Hepatocyte (in vitro differentiated cells): ENCODE data around the gene ANO9.
"Not testable (repeated sequence)": the region's sequence is repeated elsewhere in the genome, so short reads cannot be mapped to it uniquely, and the experiment has no call there.

ENCODE experiments used
- CTCF ChIP-seq: fragments of 200-600 bp; sonication (generic); IDR thresholded peaks from 2 replicates; pipeline ENCODE4 v1.5.1; 2016; ENCODE audit warnings: antibody characterized with exemption, mild to moderate bottlenecking; ENCODE audit not compliant: poor library complexity
- EZH2phosphoT487 ChIP-seq: fragments of 200-600 bp; sonication (generic); IDR thresholded peaks from one replicate; pipeline ENCODE4 v1.6.1; 2018; ENCODE audit warnings: antibody characterized with exemption, mild to moderate bottlenecking, low read depth, moderate library complexity; ENCODE audit not compliant: unreplicated experiment, severe bottlenecking

- not testable (repeated sequence) for TF ChIP-seq CTCF, EZH2phosphoT487
Measured at GRCh38 chr11:469026-469683, 27.3 kb upstream of the ANO9 start.
